Stimulated activated effector memory CD8-positive, alpha-beta T cell treated with anti-CD3 and anti-CD28 coated beads, Interleukin-12 subunit alpha, Interleukin-12 subunit beta, amount 100 ng/mL, for 72 hours (primary cell): ENCODE data around the gene ADAM10.

Experiments used
- ATAC-seq: fragments of 150-1000 bp; cut with Tn5 transposase; 2 replicates; pipeline ENCODE4 v1.10.0; 2021
- DNase-seq, 2 donors: peaks; one replicate each; pipeline ENCODE4 v3.0.0; 2021 to 2022; ENCODE audit warnings: low spot score in 2 of 2
- H3K27ac Mint-ChIP-seq: one replicate; pipeline ENCODE4 v1.8.0; 2022; ENCODE audit warnings: mild to moderate bottlenecking, mixed read lengths
- H3K36me3 Mint-ChIP-seq: one replicate; pipeline ENCODE4 v1.8.0; 2022; ENCODE audit warnings: mild to moderate bottlenecking, mixed read lengths
- H3K4me1 Mint-ChIP-seq: one replicate; pipeline ENCODE4 v1.8.0; 2022; ENCODE audit warnings: mixed read lengths
- H3K4me3 Mint-ChIP-seq: one replicate; pipeline ENCODE4 v1.8.0; 2022; ENCODE audit warnings: mild to moderate bottlenecking, mixed read lengths
- H3K9me3 Mint-ChIP-seq: one replicate; pipeline ENCODE4 v1.8.0; 2022; ENCODE audit warnings: mixed read lengths

The ADAM10 gene

DNA sequence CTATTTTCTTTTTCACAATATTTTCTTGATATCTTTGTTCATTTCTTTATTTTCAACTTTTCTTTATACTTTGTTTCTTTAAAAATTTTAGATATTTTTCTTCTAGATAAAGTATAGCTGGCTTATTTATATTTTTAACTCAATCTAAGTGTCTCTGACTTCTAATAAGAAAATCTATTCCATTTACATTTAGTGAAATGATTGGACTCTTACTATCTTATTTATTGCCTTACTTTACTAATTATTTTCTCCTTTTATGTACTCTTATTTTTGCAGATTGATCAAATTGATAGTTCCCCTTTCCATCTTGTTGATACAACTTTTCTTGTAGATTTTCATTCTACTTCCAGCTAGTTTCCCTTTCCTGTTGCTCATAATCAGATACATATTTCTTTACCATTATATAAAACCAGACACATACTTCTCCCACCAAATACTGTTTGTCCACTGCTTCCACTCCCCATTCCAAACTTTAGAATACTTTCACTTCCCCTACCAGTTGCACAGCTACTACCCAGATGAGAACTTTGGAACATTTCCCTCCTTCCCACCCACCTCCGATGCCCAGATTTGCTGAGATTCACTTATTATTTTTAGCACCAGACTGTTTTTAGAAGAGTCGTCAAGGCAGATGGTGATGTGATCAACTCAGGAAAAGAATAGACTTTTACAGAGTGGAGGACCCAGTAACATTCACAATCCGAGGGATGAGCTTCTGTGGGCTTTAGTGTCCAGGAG lies 166.2 kb downstream of the ADAM10 start:
- DNase-seq (no peak), ATAC-seq (no peak)
- H3K4me1 Mint-ChIP-seq, result peaks cover 8% of the 10 kb centered on the region
- H3K4me3 Mint-ChIP-seq, result no peak overlapping the region
- H3K36me3 Mint-ChIP-seq, result no peaks in the 10 kb centered on the region
- H3K9me3 Mint-ChIP-seq, result peaks cover 7% of the 10 kb centered on the region
- H3K27ac Mint-ChIP-seq, result no peak overlapping the region

- Mint-ChIP-seq H3K27ac (no peak overlapping the region), H3K4me1 (peaks cover 8% of the 10 kb centered on the region), H3K4me3 (no peak overlapping the region), H3K36me3 (no peaks in the 10 kb centered on the region), H3K9me3 (peaks cover 7% of the 10 kb centered on the region)
- DNase-seq, result no peak
- no peak for ATAC-seq
Measured at GRCh38 chr15:58582160-58582559, 167.3 kb downstream of the ADAM10 start.

GRCh38 chr15:58576657-58577056 lies 172.8 kb downstream of the ADAM10 start:
- no peaks in the 10 kb centered on the region for H3K36me3 Mint-ChIP-seq
- DNase-seq, result no peak
- H3K4me3 Mint-ChIP-seq, result no peak overlapping the region
- no peaks in the 10 kb centered on the region for H3K9me3 Mint-ChIP-seq
- ATAC-seq, result no peak
- no peak overlapping the region for H3K27ac Mint-ChIP-seq
- peaks cover 7% of the 10 kb centered on the region for H3K4me1 Mint-ChIP-seq

DNA sequence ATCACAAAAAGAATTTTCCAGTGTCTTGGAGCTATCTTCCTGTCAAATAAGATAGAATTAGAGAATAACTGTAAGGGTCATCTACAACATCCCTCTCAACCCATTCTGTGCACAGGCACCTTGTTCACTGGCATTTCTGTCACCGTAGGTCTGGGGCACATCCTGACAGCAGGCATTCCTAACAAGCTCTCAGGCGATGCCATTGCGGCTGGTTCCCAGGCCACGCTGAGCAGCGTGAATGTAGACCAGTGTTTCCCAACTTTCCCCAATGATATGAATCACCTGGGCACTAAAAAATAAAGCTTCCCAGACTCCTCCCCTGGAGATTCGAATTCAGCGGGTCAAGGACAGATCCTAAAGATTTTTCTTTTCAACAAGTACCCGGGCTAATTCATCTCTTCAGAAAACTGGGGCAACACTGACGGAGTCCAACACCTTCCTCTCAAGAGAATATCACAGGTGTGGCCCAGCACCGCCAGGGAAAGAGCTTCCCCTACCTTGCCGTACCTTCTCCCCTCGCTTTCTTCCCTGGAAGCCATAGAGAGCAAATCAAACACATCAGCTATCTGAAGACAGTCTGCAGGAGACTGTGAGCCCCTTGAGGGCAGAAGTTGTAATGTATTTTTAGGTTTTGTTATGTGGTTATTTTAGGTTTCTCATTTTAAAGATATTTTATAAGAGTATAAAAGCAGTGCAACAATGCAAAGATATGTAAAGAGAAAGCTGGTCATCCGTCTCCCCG lies 174.3 kb downstream of the ADAM10 start:
- H3K27ac Mint-ChIP-seq, result no peak overlapping the region
- DNase-seq (no peak), ATAC-seq (no peak)
- no peaks in the 10 kb centered on the region for H3K9me3 Mint-ChIP-seq
- no peak overlapping the region for H3K4me3 Mint-ChIP-seq
- no peaks in the 10 kb centered on the region for H3K36me3 Mint-ChIP-seq
- peaks cover 7% of the 10 kb centered on the region for H3K4me1 Mint-ChIP-seq

GRCh38 chr15:58574631-58575030 lies 174.9 kb downstream of the ADAM10 start:
- Mint-ChIP-seq H3K36me3 (no peaks in the 10 kb centered on the region), H3K4me1 (peaks cover 7% of the 10 kb centered on the region), H3K9me3 (no peaks in the 10 kb centered on the region), H3K4me3 (no peak overlapping the region), H3K27ac (no peak overlapping the region)
- DNase-seq, result no peak
- ATAC-seq, result no peak

- no peak for DNase-seq
- no peak overlapping the region for H3K27ac Mint-ChIP-seq
- no peak overlapping the region for H3K4me3 Mint-ChIP-seq
Measured at GRCh38 chr15:58573270-58573669, 176.2 kb downstream of the ADAM10 start.

DNA sequence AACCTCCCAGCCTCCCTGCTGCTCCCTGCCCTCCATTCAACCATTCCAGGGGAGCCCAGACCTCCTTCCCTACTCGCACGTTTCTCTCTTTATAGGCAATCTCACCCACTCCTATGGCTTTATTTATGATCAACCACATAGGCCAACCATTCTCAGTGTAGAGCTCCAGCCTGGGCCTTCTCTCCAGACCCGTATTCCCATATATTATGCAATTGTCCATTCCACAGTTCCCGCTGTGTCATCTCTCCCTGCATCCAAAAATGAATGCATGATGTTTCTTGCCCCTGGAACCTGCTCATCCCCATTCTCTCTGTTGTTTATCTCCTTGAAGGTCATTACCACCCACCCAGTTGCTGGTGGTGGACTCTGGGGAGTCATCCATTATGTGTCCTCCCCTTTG lies 177.0 kb downstream of the ADAM10 start:
- no peak for ATAC-seq
- no peaks in the 10 kb centered on the region for H3K9me3 Mint-ChIP-seq
- DNase-seq, result no peak
- no peaks in the 10 kb centered on the region for H3K36me3 Mint-ChIP-seq
- H3K4me3 Mint-ChIP-seq, result no peak overlapping the region
- H3K27ac Mint-ChIP-seq, result no peak overlapping the region
- H3K4me1 Mint-ChIP-seq, result peaks cover 15% of the 10 kb centered on the region

More at GRCh38 chr15:58573270-58573669, 176.2 kb downstream of the ADAM10 start:
- Mint-ChIP-seq H3K36me3 (no peaks in the 10 kb centered on the region), H3K9me3 (no peaks in the 10 kb centered on the region), H3K4me1 (peaks cover 12% of the 10 kb centered on the region)
- ATAC-seq, result no peak

DNA sequence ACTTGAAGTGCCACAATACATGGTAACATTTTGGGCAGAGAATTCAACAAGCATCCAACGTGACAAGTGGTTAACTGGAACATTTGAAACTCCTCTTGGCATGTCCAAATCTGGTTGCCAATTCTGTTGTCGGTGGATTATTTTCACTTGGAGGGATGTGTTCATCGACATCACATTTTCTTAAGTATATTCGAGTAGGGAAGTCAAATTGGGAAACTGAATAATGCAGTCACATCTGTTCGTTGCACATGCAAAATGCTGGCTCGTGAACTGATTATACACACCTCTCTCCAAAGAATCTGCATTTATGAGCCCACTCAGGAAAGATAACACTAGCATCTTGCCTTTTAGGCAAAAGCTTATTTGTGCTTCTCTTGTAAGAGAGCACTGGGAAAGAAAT lies 178.0 kb downstream of the ADAM10 start:
- H3K4me1 Mint-ChIP-seq, result peaks cover 15% of the 10 kb centered on the region
- no peaks in the 10 kb centered on the region for H3K9me3 Mint-ChIP-seq
- H3K4me3 Mint-ChIP-seq, result no peak overlapping the region
- DNase-seq, result peak in 1 of 2 donors; percentile 15
- ATAC-seq, result no peak
- H3K36me3 Mint-ChIP-seq, result no peaks in the 10 kb centered on the region
- H3K27ac Mint-ChIP-seq, result no peak overlapping the region

DNA sequence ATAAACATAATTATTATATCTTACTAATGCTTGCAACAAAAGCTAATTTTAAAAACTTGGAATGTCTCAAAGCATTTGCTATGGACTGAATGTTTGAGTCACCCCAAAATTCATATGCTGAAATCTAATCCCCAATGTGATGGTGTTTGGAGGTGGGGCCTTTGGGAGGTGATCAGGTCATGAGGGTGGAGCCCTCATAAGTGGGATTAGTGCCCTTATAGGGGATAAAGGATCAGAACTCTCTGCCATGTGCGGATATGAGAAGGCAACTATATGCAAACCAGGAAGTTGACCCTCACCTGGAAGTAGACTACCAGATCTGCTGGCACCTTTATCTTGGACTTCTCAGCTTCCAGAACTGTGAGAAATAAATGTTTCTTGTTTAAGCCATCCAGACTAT lies 180.1 kb downstream of the ADAM10 start:
- Mint-ChIP-seq H3K36me3 (no peaks in the 10 kb centered on the region), H3K4me3 (no peak overlapping the region), H3K9me3 (no peaks in the 10 kb centered on the region), H3K4me1 (peaks cover 16% of the 10 kb centered on the region), H3K27ac (no peak overlapping the region)
- DNase-seq (no peak), ATAC-seq (no peak)

- Mint-ChIP-seq H3K4me1 (peaks cover 16% of the 10 kb centered on the region), H3K4me3 (no peak overlapping the region), H3K27ac (no peak overlapping the region), H3K9me3 (no peaks in the 10 kb centered on the region), H3K36me3 (no peaks in the 10 kb centered on the region)
- peak; percentile 69 for ATAC-seq
- no peak for DNase-seq
Measured at GRCh38 chr15:58568157-58568571, 181.3 kb downstream of the ADAM10 start.

DNA sequence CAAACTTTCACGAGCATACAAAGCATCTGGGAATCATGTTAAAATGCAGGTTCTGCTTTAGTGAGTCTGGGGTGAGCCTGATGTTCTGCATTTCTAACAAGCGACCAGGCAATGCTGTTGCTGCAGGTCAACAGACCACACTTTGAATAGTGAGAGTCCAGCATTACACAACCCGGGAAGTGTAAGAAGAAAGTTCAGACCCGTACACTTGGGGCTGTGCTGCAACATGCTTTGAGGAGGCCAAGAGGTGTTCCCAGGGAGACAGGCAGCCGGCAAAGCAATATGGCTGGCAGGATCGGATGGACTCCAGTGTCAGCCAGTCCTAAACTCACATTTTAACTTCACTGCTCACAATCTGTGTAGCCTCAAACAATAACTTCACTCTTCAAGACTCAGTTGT lies 183.5 kb downstream of the ADAM10 start:
- Mint-ChIP-seq H3K36me3 (no peaks in the 10 kb centered on the region), H3K4me3 (no peak overlapping the region), H3K9me3 (no peaks in the 10 kb centered on the region), H3K27ac (no peak overlapping the region), H3K4me1 (peaks cover 16% of the 10 kb centered on the region)
- ATAC-seq (no peak), DNase-seq (no peak)

GRCh38 chr15:58565619-58566018 lies 183.9 kb downstream of the ADAM10 start:
- no peaks in the 10 kb centered on the region for H3K36me3 Mint-ChIP-seq
- peaks cover 16% of the 10 kb centered on the region for H3K4me1 Mint-ChIP-seq
- ATAC-seq (no peak), DNase-seq (no peak)
- no peak overlapping the region for H3K4me3 Mint-ChIP-seq
- no peak overlapping the region for H3K27ac Mint-ChIP-seq
- no peaks in the 10 kb centered on the region for H3K9me3 Mint-ChIP-seq

GRCh38 chr15:58564981-58565380 lies 184.5 kb downstream of the ADAM10 start:
- Mint-ChIP-seq H3K4me1 (peaks cover 16% of the 10 kb centered on the region), H3K4me3 (no peak overlapping the region), H3K9me3 (no peaks in the 10 kb centered on the region), H3K27ac (no peak overlapping the region), H3K36me3 (no peaks in the 10 kb centered on the region)
- DNase-seq (no peak), ATAC-seq (no peak)

DNA sequence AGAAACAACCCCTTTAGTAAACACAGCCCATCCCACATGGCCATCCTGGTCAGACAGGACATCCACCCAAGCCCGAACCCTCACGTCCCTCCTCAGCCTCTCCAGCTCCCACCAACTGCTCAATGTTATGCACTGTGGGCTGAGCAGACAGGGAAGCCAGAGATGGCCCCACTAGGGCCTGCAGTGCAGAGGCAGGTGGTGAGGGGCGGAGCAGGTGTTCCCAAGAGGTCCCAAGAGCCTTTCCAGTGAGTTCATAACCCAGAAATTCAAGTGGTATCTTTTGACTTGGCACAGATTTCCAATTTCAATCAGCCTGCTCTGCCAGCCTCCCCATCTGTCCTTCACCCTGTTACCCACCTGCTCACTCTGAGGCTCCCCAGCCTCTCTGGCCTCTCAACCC lies 187.4 kb downstream of the ADAM10 start:
- no peak for ATAC-seq

GRCh38 chr15:58561321-58561720 lies 188.2 kb downstream of the ADAM10 start:
- ATAC-seq (no peak), DNase-seq (no peak)
- H3K27ac Mint-ChIP-seq, result no peak overlapping the region
- no peaks in the 10 kb centered on the region for H3K9me3 Mint-ChIP-seq
- no peak overlapping the region for H3K4me3 Mint-ChIP-seq
- H3K4me1 Mint-ChIP-seq, result peaks cover 7% of the 10 kb centered on the region
- no peaks in the 10 kb centered on the region for H3K36me3 Mint-ChIP-seq

More for the DNA sequence above, 187.4 kb downstream of the ADAM10 start:
- Mint-ChIP-seq H3K4me3 (no peak overlapping the region), H3K27ac (no peak overlapping the region), H3K9me3 (no peaks in the 10 kb centered on the region), H3K4me1 (peaks cover 7% of the 10 kb centered on the region), H3K36me3 (no peaks in the 10 kb centered on the region)
- no peak for DNase-seq
